SK-N-SH (cell line): ENCODE measurements around the gene DNAJB4.

ENCODE experiments used
- POLR2AphosphoS5 ChIP-seq: IDR thresholded peaks from 2 replicates; pipeline ENCODE4 v1.6.1; 2012; ENCODE audit warnings: low read depth, low read length
- RAD21 ChIP-seq: IDR thresholded peaks from 2 replicates; pipeline ENCODE4 v1.6.1; 2012; ENCODE audit warnings: mild to moderate bottlenecking, low read length
- TF ChIP-seq, protein P1 (sequence below): IDR thresholded peaks from 2 replicates; pipeline ENCODE4 v1.6.1; 2012; ENCODE audit warnings: mild to moderate bottlenecking, low read depth, low read length, moderate library complexity
- TF ChIP-seq, protein P2 (sequence below): fragments of 200-600 bp; sonication (generic); IDR thresholded peaks from 2 replicates; pipeline ENCODE4 v1.6.1; 2017; ENCODE audit warnings: antibody characterized with exemption, mild to moderate bottlenecking, moderate library complexity

DNA sequence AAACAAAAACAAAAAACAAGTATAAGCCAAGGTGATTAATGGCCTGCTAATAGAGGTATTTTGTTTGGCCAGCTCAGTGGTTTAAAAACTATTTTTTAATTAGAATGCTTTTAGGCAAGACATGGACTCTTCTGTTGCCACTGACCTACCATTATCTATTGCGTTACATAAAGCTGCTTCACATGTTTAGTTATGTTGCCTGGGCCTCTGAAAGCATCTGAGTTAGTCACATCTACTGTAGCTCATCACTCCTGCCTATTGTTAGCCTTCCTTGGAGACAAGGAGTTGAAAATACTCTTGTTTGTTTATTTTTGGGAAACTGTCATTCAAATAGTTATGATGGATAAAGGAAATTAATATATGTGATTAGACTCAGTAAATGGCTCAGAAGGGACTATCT lies 14.3 kb downstream of the DNAJB4 start:
- TF ChIP-seq, protein P1, sequence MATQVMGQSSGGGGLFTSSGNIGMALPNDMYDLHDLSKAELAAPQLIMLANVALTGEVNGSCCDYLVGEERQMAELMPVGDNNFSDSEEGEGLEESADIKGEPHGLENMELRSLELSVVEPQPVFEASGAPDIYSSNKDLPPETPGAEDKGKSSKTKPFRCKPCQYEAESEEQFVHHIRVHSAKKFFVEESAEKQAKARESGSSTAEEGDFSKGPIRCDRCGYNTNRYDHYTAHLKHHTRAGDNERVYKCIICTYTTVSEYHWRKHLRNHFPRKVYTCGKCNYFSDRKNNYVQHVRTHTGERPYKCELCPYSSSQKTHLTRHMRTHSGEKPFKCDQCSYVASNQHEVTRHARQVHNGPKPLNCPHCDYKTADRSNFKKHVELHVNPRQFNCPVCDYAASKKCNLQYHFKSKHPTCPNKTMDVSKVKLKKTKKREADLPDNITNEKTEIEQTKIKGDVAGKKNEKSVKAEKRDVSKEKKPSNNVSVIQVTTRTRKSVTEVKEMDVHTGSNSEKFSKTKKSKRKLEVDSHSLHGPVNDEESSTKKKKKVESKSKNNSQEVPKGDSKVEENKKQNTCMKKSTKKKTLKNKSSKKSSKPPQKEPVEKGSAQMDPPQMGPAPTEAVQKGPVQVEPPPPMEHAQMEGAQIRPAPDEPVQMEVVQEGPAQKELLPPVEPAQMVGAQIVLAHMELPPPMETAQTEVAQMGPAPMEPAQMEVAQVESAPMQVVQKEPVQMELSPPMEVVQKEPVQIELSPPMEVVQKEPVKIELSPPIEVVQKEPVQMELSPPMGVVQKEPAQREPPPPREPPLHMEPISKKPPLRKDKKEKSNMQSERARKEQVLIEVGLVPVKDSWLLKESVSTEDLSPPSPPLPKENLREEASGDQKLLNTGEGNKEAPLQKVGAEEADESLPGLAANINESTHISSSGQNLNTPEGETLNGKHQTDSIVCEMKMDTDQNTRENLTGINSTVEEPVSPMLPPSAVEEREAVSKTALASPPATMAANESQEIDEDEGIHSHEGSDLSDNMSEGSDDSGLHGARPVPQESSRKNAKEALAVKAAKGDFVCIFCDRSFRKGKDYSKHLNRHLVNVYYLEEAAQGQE = no peak
- TF ChIP-seq POLR2AphosphoS5 = no peak
- TF ChIP-seq RAD21 = no peak
- TF ChIP-seq, protein P2, sequence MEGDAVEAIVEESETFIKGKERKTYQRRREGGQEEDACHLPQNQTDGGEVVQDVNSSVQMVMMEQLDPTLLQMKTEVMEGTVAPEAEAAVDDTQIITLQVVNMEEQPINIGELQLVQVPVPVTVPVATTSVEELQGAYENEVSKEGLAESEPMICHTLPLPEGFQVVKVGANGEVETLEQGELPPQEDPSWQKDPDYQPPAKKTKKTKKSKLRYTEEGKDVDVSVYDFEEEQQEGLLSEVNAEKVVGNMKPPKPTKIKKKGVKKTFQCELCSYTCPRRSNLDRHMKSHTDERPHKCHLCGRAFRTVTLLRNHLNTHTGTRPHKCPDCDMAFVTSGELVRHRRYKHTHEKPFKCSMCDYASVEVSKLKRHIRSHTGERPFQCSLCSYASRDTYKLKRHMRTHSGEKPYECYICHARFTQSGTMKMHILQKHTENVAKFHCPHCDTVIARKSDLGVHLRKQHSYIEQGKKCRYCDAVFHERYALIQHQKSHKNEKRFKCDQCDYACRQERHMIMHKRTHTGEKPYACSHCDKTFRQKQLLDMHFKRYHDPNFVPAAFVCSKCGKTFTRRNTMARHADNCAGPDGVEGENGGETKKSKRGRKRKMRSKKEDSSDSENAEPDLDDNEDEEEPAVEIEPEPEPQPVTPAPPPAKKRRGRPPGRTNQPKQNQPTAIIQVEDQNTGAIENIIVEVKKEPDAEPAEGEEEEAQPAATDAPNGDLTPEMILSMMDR = no peak
